Activated CD4-positive, alpha-beta T cell treated with anti-CD3 and anti-CD28 coated beads, Interleukin-2, Interleukin-4, amounts not matched to agents 100 ng/mL and 50 ng/mL, durations not matched to agents 16 hours and 8 hours (primary cell): ENCODE data around the gene VPS18.
"Not testable (repeated sequence)": the region's sequence is repeated elsewhere in the genome, so short reads cannot be mapped to it uniquely, and the experiment has no call there.

Experiments used
- DNase-seq: peaks from one replicate; pipeline ENCODE4 v3.0.0-alpha.2; 2020; ENCODE audit warnings: low spot score

Gene VPS18

GRCh38 chr15:40893733-40894680 lies at the start of gene VPS18:
Gene VPS18, plus strand, starts transcription at chr15:40894450. Its CDS starts 319 bp downstream, at chr15:40894769.
- peak; percentile 98 for DNase-seq

- peak; percentile 24 for DNase-seq
Measured at GRCh38 chr15:40844696-40845030, 49.6 kb upstream of the VPS18 start.

- no peak for DNase-seq
Measured at GRCh38 chr15:40845036-40845435, 49.2 kb upstream of the VPS18 start.

GRCh38 chr15:40845511-40846284 lies 48.6 kb upstream of the VPS18 start:
- no peak for DNase-seq

- no peak for DNase-seq
Measured at GRCh38 chr15:40846841-40847222, 47.4 kb upstream of the VPS18 start.

GRCh38 chr15:40847223-40847961 lies 46.9 kb upstream of the VPS18 start:
- DNase-seq, result no peak

GRCh38 chr15:40850576-40851112 lies 43.6 kb upstream of the VPS18 start:
- no peak for DNase-seq

- no peak for DNase-seq
Measured at GRCh38 chr15:40852529-40852928, 41.7 kb upstream of the VPS18 start.

GRCh38 chr15:40853241-40853890 lies 40.9 kb upstream of the VPS18 start:
- no peak for DNase-seq

- no peak for DNase-seq
Measured at GRCh38 chr15:40854161-40854560, 40.1 kb upstream of the VPS18 start.

- DNase-seq, result no peak
Measured at GRCh38 chr15:40855706-40856234, 38.5 kb upstream of the VPS18 start.

GRCh38 chr15:40856746-40857145 lies 37.5 kb upstream of the VPS18 start:
- no peak for DNase-seq

GRCh38 chr15:40857601-40858341 lies 36.5 kb upstream of the VPS18 start:
- peak; percentile 84 for DNase-seq

GRCh38 chr15:40858706-40859105 lies 35.5 kb upstream of the VPS18 start:
- DNase-seq, result no peak

- peak; percentile 86 for DNase-seq
Measured at GRCh38 chr15:40859206-40859851, 34.9 kb upstream of the VPS18 start.

- not testable (repeated sequence) for DNase-seq
Measured at GRCh38 chr15:40861147-40861546, 33.1 kb upstream of the VPS18 start.

- DNase-seq, result no peak
Measured at GRCh38 chr15:40863660-40864270, 30.5 kb upstream of the VPS18 start.

- DNase-seq, result no peak
Measured at GRCh38 chr15:40867199-40867598, 27.1 kb upstream of the VPS18 start.

GRCh38 chr15:40869686-40870085 lies 24.6 kb upstream of the VPS18 start:
- no peak for DNase-seq

- DNase-seq, result no peak
Measured at GRCh38 chr15:40870716-40871115, 23.5 kb upstream of the VPS18 start.
